ENCODE measurements around the gene C22orf15. TPM values are rescaled to one million over a fixed set of nuclear protein-coding genes. Genes with fewer than 3 reads are reported as not detected.
A peak's percentile ranks its signal among the peaks of the same experiment; 100 is the strongest.

The C22orf15 gene
- total and polyA plus RNA-seq, 2 of the 8 experiments (the other 6 are each of a cell fraction or from before 2014, with no cell fraction given): 4.2 to 4.9 TPM

GRCh38 chr22:23763579-23763945, 772 bp downstream of the C22orf15 start:
- no peak overlapping the region for H3K23ac ChIP-seq (ENCODE audit: insufficient read length)
- H2BK20ac ChIP-seq (ENCODE audit: low read length): no peak overlapping the region
- 15% methylated on average over 15 of the region's 17 CpGs; no CpG with 5 or more reads in 1 of the 2 experiments for WGBS, 2 experiments (ENCODE audit: extremely low coverage in 1 of 2, insufficient coverage in 1 of 2, insufficient read length in 1 of 2, insufficient replicate concordance in 2 of 2, low coverage in 1 of 2, low lambda C conversion rate in 2 of 2, missing lambda C conversion rate in 1 of 2)
- peaks cover 11% of the 10 kb centered on the region for H3K23me2 ChIP-seq (ENCODE audit: low read depth, low read length)
- H2BK15ac ChIP-seq (ENCODE audit: low read length): no peak overlapping the region
- H2AK5ac ChIP-seq (ENCODE audit: low read depth, low read length): no peak overlapping the region
- H4K5ac ChIP-seq (ENCODE audit: insufficient read length, low read depth, low read length): no peak overlapping the region
- no peak overlapping the region for H3K9ac ChIP-seq (replicated peaks in 1 of 4; ENCODE audit: extremely low read depth in 1 of 4, low read depth in 3 of 4, low read length in 3 of 4)
- no peak overlapping the region for H3K4ac ChIP-seq (replicated peaks; ENCODE audit: insufficient read length, low read depth, low read length)
- peaks cover 0 to 3% (median 1%) of the 10 kb centered on the region in 4 experiments; a peak in 3 of 7 replicates for H3K27me3 ChIP-seq (replicated peaks in 1 of 4; ENCODE audit: control insufficient read depth in 3 of 4, extremely low read depth in 1 of 4, insufficient read depth in 3 of 4, low read length in 3 of 4)
- 0 out of 2 replicates have a peak overlapping the region, but pooled peaks have one; percentile 71 for H2BK5ac ChIP-seq (ENCODE audit: low read depth, low read length)
- H2AFZ ChIP-seq (ENCODE audit: low read length): no peak overlapping the region
- H3K9me3 ChIP-seq (ENCODE audit: insufficient read depth in 2 of 2, low read depth in 1 of 2, low read length in 1 of 2): no peaks in the 10 kb centered on the region
- no peak overlapping the region for H4K91ac ChIP-seq (replicated peaks; ENCODE audit: insufficient read length, low read length)
- peak overlapping the region in 2 of 4 experiments; percentile 11 to 48; a peak in 3 of 8 replicates for H3K4me3 ChIP-seq (ENCODE audit: extremely low read depth in 1 of 4, insufficient read depth in 2 of 4, low read depth in 3 of 4, low read length in 4 of 4)
- H3K79me1 ChIP-seq (ENCODE audit: low read depth, low read length): no peaks in the 10 kb centered on the region
- H4K8ac ChIP-seq (ENCODE audit: extremely low read depth, insufficient read depth, low read length): no peak overlapping the region
- peaks cover 0 to 14% of the 10 kb centered on the region in 2 experiments for H4K20me1 ChIP-seq (replicated peaks in 1 of 2; ENCODE audit: control insufficient read depth in 1 of 2, insufficient read depth in 2 of 2, low read length in 2 of 2)
- peaks cover 0 to 26% (median 18%) of the 10 kb centered on the region in 4 experiments; a peak in 6 of 7 replicates for H3K4me1 ChIP-seq (replicated peaks in 1 of 4; ENCODE audit: control insufficient read depth in 3 of 4, insufficient read depth in 4 of 4, low read length in 3 of 4)
- no peak overlapping the region for H3K56ac ChIP-seq (replicated peaks; ENCODE audit: insufficient read length, low read depth, low read length)
- no peak for FAIRE-seq
- peak overlapping the region; percentile 75 for H2BK12ac ChIP-seq (ENCODE audit: low read depth, low read length)
- no peak for TF ChIP-seq ZNF274 (IDR thresholded peaks at IDR 0.05; ENCODE audit: borderline replicate concordance, extremely low read depth, low read length)
- 0 out of 2 replicates have a peak, but pooled peaks have one; percentile 5 for TF ChIP-seq TAF1 (IDR thresholded peaks at IDR 0.05; ENCODE audit: low read depth, low read length)
- no peaks in the 10 kb centered on the region for H3K36me3 ChIP-seq (ENCODE audit: control insufficient read depth in 2 of 4, insufficient read depth in 4 of 4, low read length in 3 of 4)
- H3K4me2 ChIP-seq (ENCODE audit: insufficient read depth in 1 of 2, low read depth in 2 of 2, low read length in 2 of 2): peak overlapping the region; percentile 54 to 66
- H3K79me2 ChIP-seq (ENCODE audit: control insufficient read depth in 1 of 2, insufficient read depth in 2 of 2, low read length in 2 of 2): no peaks in the 10 kb centered on the region
- DNase-seq (ENCODE audit: low read depth in 1 of 2, low spot score in 2 of 2): peak in 1 of 2 experiments; percentile 76
- H3K27ac ChIP-seq (ENCODE audit: low read depth, low read length): no peak overlapping the region
- ChIA-PET CTCF (ENCODE audit: partially characterized antibody) (interaction anchor here (1.1 to 1.6 kb wide), 4 partner anchors 27 to 378 kb away, joined by 3 to 5 read pairs (median 4); no protein-coding TSS in a partner anchor), POLR2A (ENCODE audit: partially characterized antibody) (interaction anchor here (0.7 to 1.9 kb wide), 7 partner anchors 10 to 88 kb away, joined by 3 to 5 read pairs (median 3); partner anchors contain the start of genes VPREB3 and ZNF70)
- H2BK120ac ChIP-seq (replicated peaks; ENCODE audit: low read depth, low read length): no peak overlapping the region
- H3K14ac ChIP-seq (ENCODE audit: insufficient read length): no peak overlapping the region
- peak overlapping the region; percentile 89; the same call in 1 of the 2 replicates for H3K18ac ChIP-seq (ENCODE audit: extremely low read depth, low read length)

All from H1 (cell line).